ENCODE data around the gene SLC4A9.

The SLC4A9 gene

GRCh38 chr5:140319833-140320232 lies 40.2 kb upstream of the SLC4A9 start:
- Histone ChIP-seq H3K4me3 (ENCODE audit: insufficient read length, low read depth) (no peak overlapping the region), H3K27me3 (ENCODE audit: insufficient read depth, insufficient read length) (no peaks in the 10 kb centered on the region), H3K4me1 (ENCODE audit: insufficient read depth, insufficient read length) (peaks cover 3% of the 10 kb centered on the region), H3K9me3 (ENCODE audit: insufficient read depth, low read length) (no peaks in the 10 kb centered on the region), H3K9ac (ENCODE audit: insufficient read length, low read depth) (no peak overlapping the region), H3K36me3 (ENCODE audit: insufficient read depth, insufficient read length, low read length) (no peaks in the 10 kb centered on the region)
- no peak for DNase-seq (ENCODE audit: low read depth, low spot score)
- TF ChIP-seq YY1 (IDR thresholded peaks at IDR 0.05; ENCODE audit: insufficient read depth, insufficient read length) (no peak), SUZ12 (IDR thresholded peaks at IDR 0.05; ENCODE audit: extremely low read depth, insufficient read depth, insufficient read length) (no peak), ZNF274 (IDR thresholded peaks at IDR 0.05; ENCODE audit: low read depth, low read length) (no peak)

GRCh38 chr5:140321796-140322195 lies 38.2 kb upstream of the SLC4A9 start:
- Histone ChIP-seq H3K27me3 (ENCODE audit: insufficient read depth, insufficient read length) (no peaks in the 10 kb centered on the region), H3K4me1 (ENCODE audit: insufficient read depth, insufficient read length) (peaks cover 3% of the 10 kb centered on the region), H3K9ac (ENCODE audit: insufficient read length, low read depth) (no peak overlapping the region), H3K9me3 (ENCODE audit: insufficient read depth, low read length) (no peaks in the 10 kb centered on the region), H3K36me3 (ENCODE audit: insufficient read depth, insufficient read length, low read length) (no peaks in the 10 kb centered on the region), H3K4me3 (ENCODE audit: insufficient read length, low read depth) (no peak overlapping the region)
- TF ChIP-seq YY1 (IDR thresholded peaks at IDR 0.05; ENCODE audit: insufficient read depth, insufficient read length) = no peak
- TF ChIP-seq ZNF274 (IDR thresholded peaks at IDR 0.05; ENCODE audit: low read depth, low read length) = no peak
- no peak for TF ChIP-seq SUZ12 (IDR thresholded peaks at IDR 0.05; ENCODE audit: extremely low read depth, insufficient read depth, insufficient read length)
- DNase-seq (ENCODE audit: low read depth, low spot score) = no peak

GRCh38 chr5:140322751-140323731 lies 37.0 kb upstream of the SLC4A9 start:
- no peak for TF ChIP-seq SUZ12 (IDR thresholded peaks at IDR 0.05; ENCODE audit: extremely low read depth, insufficient read depth, insufficient read length)
- no peak for TF ChIP-seq YY1 (IDR thresholded peaks at IDR 0.05; ENCODE audit: insufficient read depth, insufficient read length)
- no peak for TF ChIP-seq ZNF274 (IDR thresholded peaks at IDR 0.05; ENCODE audit: low read depth, low read length)
- Histone ChIP-seq H3K9me3 (ENCODE audit: insufficient read depth, low read length) (no peaks in the 10 kb centered on the region), H3K4me3 (ENCODE audit: insufficient read length, low read depth) (peak overlapping the region; percentile 2), H3K27me3 (ENCODE audit: insufficient read depth, insufficient read length) (no peaks in the 10 kb centered on the region), H3K4me1 (ENCODE audit: insufficient read depth, insufficient read length) (peaks cover 3% of the 10 kb centered on the region), H3K9ac (ENCODE audit: insufficient read length, low read depth) (no peak overlapping the region), H3K36me3 (ENCODE audit: insufficient read depth, insufficient read length, low read length) (no peaks in the 10 kb centered on the region)
- no peak for DNase-seq (ENCODE audit: low read depth, low spot score)

- Histone ChIP-seq H3K4me1 (ENCODE audit: insufficient read depth, insufficient read length) (peaks cover 3% of the 10 kb centered on the region), H3K9me3 (ENCODE audit: insufficient read depth, low read length) (no peaks in the 10 kb centered on the region), H3K36me3 (ENCODE audit: insufficient read depth, insufficient read length, low read length) (no peaks in the 10 kb centered on the region), H3K27me3 (ENCODE audit: insufficient read depth, insufficient read length) (no peaks in the 10 kb centered on the region), H3K9ac (ENCODE audit: insufficient read length, low read depth) (no peak overlapping the region), H3K4me3 (ENCODE audit: insufficient read length, low read depth) (no peak overlapping the region)
- no peak for DNase-seq (ENCODE audit: low read depth, low spot score)
- TF ChIP-seq YY1 (IDR thresholded peaks at IDR 0.05; ENCODE audit: insufficient read depth, insufficient read length) (no peak), SUZ12 (IDR thresholded peaks at IDR 0.05; ENCODE audit: extremely low read depth, insufficient read depth, insufficient read length) (no peak), ZNF274 (IDR thresholded peaks at IDR 0.05; ENCODE audit: low read depth, low read length) (no peak)
These were observed 35.9 kb upstream of the SLC4A9 start for GRCh38 chr5:140324041-140324600.

GRCh38 chr5:140324617-140325241 lies 35.3 kb upstream of the SLC4A9 start:
- no peaks in the 10 kb centered on the region for H3K9me3 ChIP-seq (ENCODE audit: insufficient read depth, low read length)
- H3K27me3 ChIP-seq (ENCODE audit: insufficient read depth, insufficient read length) = no peaks in the 10 kb centered on the region
- no peak overlapping the region for H3K4me3 ChIP-seq (ENCODE audit: insufficient read length, low read depth)
- DNase-seq (ENCODE audit: low read depth, low spot score) = no peak
- H3K4me1 ChIP-seq (ENCODE audit: insufficient read depth, insufficient read length) = peaks cover 3% of the 10 kb centered on the region
- TF ChIP-seq ZNF274 (IDR thresholded peaks at IDR 0.05; ENCODE audit: low read depth, low read length) (no peak), SUZ12 (IDR thresholded peaks at IDR 0.05; ENCODE audit: extremely low read depth, insufficient read depth, insufficient read length) (no peak), YY1 (IDR thresholded peaks at IDR 0.05; ENCODE audit: insufficient read depth, insufficient read length) (no peak)
- H3K36me3 ChIP-seq (ENCODE audit: insufficient read depth, insufficient read length, low read length) = no peaks in the 10 kb centered on the region
- H3K9ac ChIP-seq (ENCODE audit: insufficient read length, low read depth) = no peak overlapping the region

GRCh38 chr5:140325486-140325885 lies 34.5 kb upstream of the SLC4A9 start:
- Histone ChIP-seq H3K36me3 (ENCODE audit: insufficient read depth, insufficient read length, low read length) (no peaks in the 10 kb centered on the region), H3K27me3 (ENCODE audit: insufficient read depth, insufficient read length) (no peaks in the 10 kb centered on the region)
- DNase-seq (ENCODE audit: low read depth, low spot score) = no peak

GRCh38 chr5:140327589-140327988 lies 32.4 kb upstream of the SLC4A9 start:
- no peak overlapping the region for H3K9ac ChIP-seq (ENCODE audit: insufficient read length, low read depth)
- H3K9me3 ChIP-seq (ENCODE audit: insufficient read depth, low read length) = no peaks in the 10 kb centered on the region
- H3K36me3 ChIP-seq (ENCODE audit: insufficient read depth, insufficient read length, low read length) = peaks cover 7% of the 10 kb centered on the region
- no peak for DNase-seq (ENCODE audit: low read depth, low spot score)
- no peak for TF ChIP-seq SUZ12 (IDR thresholded peaks at IDR 0.05; ENCODE audit: extremely low read depth, insufficient read depth, insufficient read length)
- TF ChIP-seq ZNF274 (IDR thresholded peaks at IDR 0.05; ENCODE audit: low read depth, low read length) = no peak
- no peak for TF ChIP-seq YY1 (IDR thresholded peaks at IDR 0.05; ENCODE audit: insufficient read depth, insufficient read length)
- no peaks in the 10 kb centered on the region for H3K27me3 ChIP-seq (ENCODE audit: insufficient read depth, insufficient read length)
- H3K4me1 ChIP-seq (ENCODE audit: insufficient read depth, insufficient read length) = peaks cover 3% of the 10 kb centered on the region
- H3K4me3 ChIP-seq (ENCODE audit: insufficient read length, low read depth) = no peak overlapping the region

More at GRCh38 chr5:140325486-140325885, 34.5 kb upstream of the SLC4A9 start:
- H3K4me3 ChIP-seq (ENCODE audit: insufficient read length, low read depth) = no peak overlapping the region
- no peaks in the 10 kb centered on the region for H3K9me3 ChIP-seq (ENCODE audit: insufficient read depth, low read length)
- no peak overlapping the region for H3K9ac ChIP-seq (ENCODE audit: insufficient read length, low read depth)
- TF ChIP-seq YY1 (IDR thresholded peaks at IDR 0.05; ENCODE audit: insufficient read depth, insufficient read length) (no peak), ZNF274 (IDR thresholded peaks at IDR 0.05; ENCODE audit: low read depth, low read length) (no peak), SUZ12 (IDR thresholded peaks at IDR 0.05; ENCODE audit: extremely low read depth, insufficient read depth, insufficient read length) (no peak)
- peaks cover 3% of the 10 kb centered on the region for H3K4me1 ChIP-seq (ENCODE audit: insufficient read depth, insufficient read length)

Measured in NT2/D1 (cell line).